HL-60 (cell line): Measurements from ENCODE around the gene RSPO1.

Experiments
- DNase-seq, 2 experiments: peaks; one replicate each; pipeline ENCODE4 v3.0.0-alpha.2; 2010 to 2020; ENCODE audit warnings: low read depth in 1 of 2, low spot score in 1 of 2
- H3K27ac ChIP-seq: fragments of 250-450 bp; sonication (Bioruptor Pico); replicated peaks from 2 replicates; pipeline ENCODE4 v1.5.1; 2020; ENCODE audit warnings: mild to moderate bottlenecking, moderate library complexity
- H3K27me3 ChIP-seq: fragments of 250-450 bp; sonication (Bioruptor Pico); 2 replicates; pipeline ENCODE4 v1.5.1; 2021; ENCODE audit warnings: mild to moderate bottlenecking, moderate library complexity; ENCODE audit not compliant: insufficient read depth, poor library complexity, severe bottlenecking
- H3K4me3 ChIP-seq: replicated peaks from 2 replicates; pipeline ENCODE4 v1.5.1; 2011; ENCODE audit warnings: mild to moderate bottlenecking, control low read depth, low read length; ENCODE audit not compliant: insufficient read depth
- CTCF ChIP-seq: IDR thresholded peaks from one replicate; pipeline ENCODE4 v1.5.1; 2011; ENCODE audit warnings: low read length, control low read depth, inconsistent platforms; ENCODE audit not compliant: insufficient read depth
- GABPA ChIP-seq: IDR thresholded peaks from 2 replicates; pipeline ENCODE4 v1.6.1; 2012; ENCODE audit warnings: low read depth
- POLR2AphosphoS5 ChIP-seq: IDR thresholded peaks from 2 replicates; pipeline ENCODE4 v1.6.1; 2012; ENCODE audit warnings: low read depth
- REST ChIP-seq: IDR thresholded peaks from 2 replicates; pipeline ENCODE4 v1.6.1; 2012; ENCODE audit warnings: low read depth; ENCODE audit not compliant: insufficient replicate concordance
- SPI1 ChIP-seq: IDR thresholded peaks from 2 replicates; pipeline ENCODE4 v1.6.1; 2012; ENCODE audit warnings: low read depth, mild to moderate bottlenecking, borderline replicate concordance

Gene RSPO1

GRCh38 chr1:37672136-37672870 is 37.6 kb upstream of the RSPO1 start:
- no peak for TF ChIP-seq SPI1
- no peak for TF ChIP-seq GABPA
- no peak for TF ChIP-seq POLR2AphosphoS5
- no peak for TF ChIP-seq REST
- TF ChIP-seq CTCF, result no peak

GRCh38 chr1:37671261-37671660 is 36.6 kb upstream of the RSPO1 start:
- DNase-seq, result no peak
- H3K27me3 ChIP-seq, result peaks cover 3% of the 10 kb centered on the region
- TF ChIP-seq REST (no peak), GABPA (no peak)
- H3K27ac ChIP-seq, result no peak overlapping the region
- H3K4me3 ChIP-seq, result no peak overlapping the region

More at GRCh38 chr1:37672136-37672870, 37.6 kb upstream of the RSPO1 start:
- Histone ChIP-seq H3K27ac (no peak overlapping the region), H3K27me3 (peaks cover 3% of the 10 kb centered on the region), H3K4me3 (no peak overlapping the region)
- no peak for DNase-seq

GRCh38 chr1:37670133-37670532 is 35.4 kb upstream of the RSPO1 start:
- Histone ChIP-seq H3K27ac (no peak overlapping the region), H3K4me3 (no peak overlapping the region), H3K27me3 (peaks cover 3% of the 10 kb centered on the region)
- no peak for DNase-seq
- no peak for TF ChIP-seq GABPA
- TF ChIP-seq POLR2AphosphoS5, result no peak
- no peak for TF ChIP-seq CTCF
- no peak for TF ChIP-seq SPI1
- TF ChIP-seq REST, result no peak
